Measurements from ENCODE around the gene NARF. TPM values are rescaled to one million over a fixed set of nuclear protein-coding genes. Genes with fewer than 3 reads are reported as not detected.
A peak's percentile ranks its signal among the peaks of the same experiment; 100 is the strongest.

Gene NARF
- total and polyA plus RNA-seq, 2 donors (not counting 1 experiment from before 2014, with no cell fraction given) = 92.4 to 103 TPM

DNA sequence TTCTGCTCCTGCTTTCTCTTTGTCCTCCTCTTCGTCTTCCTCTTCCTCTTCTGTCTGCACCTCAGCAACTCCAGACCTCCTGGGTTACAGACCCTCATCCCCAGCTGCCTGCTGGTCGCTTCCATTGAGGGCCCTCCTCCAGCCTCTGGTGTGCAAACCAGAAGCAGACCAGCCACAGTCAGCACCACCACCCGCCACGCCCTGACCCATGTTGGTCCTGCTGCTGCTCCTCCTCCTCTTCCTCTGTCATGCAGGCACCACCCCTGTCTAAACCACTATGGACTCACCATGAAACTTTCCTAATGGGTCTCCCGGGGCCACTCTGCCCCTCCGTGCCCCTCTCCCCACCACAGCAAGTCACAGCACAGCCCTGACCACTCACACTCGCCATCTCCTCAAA, 28.7 kb upstream of the NARF start:
- ATAC-seq (ENCODE audit: low read depth) = no peak
- POLR2A ChIA-PET = interaction anchor here (1.4 kb wide), 1 partner anchor 20 kb away, joined by 5 read pairs; no protein-coding TSS in a partner anchor
- Histone ChIP-seq H3K27ac (ENCODE audit: low read length in 2 of 2) (peak overlapping the region in 1 of 2 donors; percentile 34), H4K20me1 (ENCODE audit: control insufficient read depth, insufficient read depth, low read length, poor library complexity, severe bottlenecking) (no peaks in the 10 kb centered on the region), H3K79me2 (ENCODE audit: control insufficient read depth, insufficient read depth, low read length) (no peaks in the 10 kb centered on the region), H3K4me1 (ENCODE audit: control insufficient read depth in 2 of 2, insufficient read depth in 2 of 2, low read length in 2 of 2) (peaks cover 14 to 37% of the 10 kb centered on the region in 2 donors), H2AFZ (ENCODE audit: insufficient read depth, low read depth, low read length, poor library complexity, severe bottlenecking) (no peak overlapping the region), H3K4me3 (ENCODE audit: control extremely low read depth in 1 of 5, extremely low read depth in 1 of 5, insufficient read depth in 1 of 5, low read depth in 2 of 5, low read length in 4 of 5) (peak overlapping the region in 2 of 5 experiments; percentile 20 to 43), H3K27me3 (replicated peaks in 1 of 4; ENCODE audit: control extremely low read depth in 1 of 4, control insufficient read depth in 3 of 4, insufficient read depth in 4 of 4, low read length in 3 of 4) (no peaks in the 10 kb centered on the region), H3K4me2 (replicated peaks; ENCODE audit: low read depth, low read length, poor library complexity, severe bottlenecking) (peak overlapping the region; percentile 37), H3K36me3 (replicated peaks in 1 of 2; ENCODE audit: control extremely low read depth in 1 of 2, control insufficient read depth in 1 of 2, extremely low read depth in 1 of 2, insufficient read depth in 2 of 2, low read length in 1 of 2) (peaks cover 0 to 3% of the 10 kb centered on the region in 2 experiments), H3K9me3 (ENCODE audit: control extremely low read depth in 1 of 3, control insufficient read depth in 2 of 3, insufficient read depth in 1 of 3, low read length in 2 of 3) (peaks cover 0 to 6% (median 0%) of the 10 kb centered on the region in 3 donors), H3K9ac (ENCODE audit: low read length) (peak overlapping the region; percentile 8)
- CTCF ChIA-PET = no interaction called here
- Mint-ChIP-seq H3K9me3 (ENCODE audit: insufficient read depth) (no peaks in the 10 kb centered on the region), H3K27ac (peak overlapping the region; percentile 66), H3K4me3 (peak overlapping the region; percentile 71), H3K27me3 (no peaks in the 10 kb centered on the region), H3K4me1 (peaks cover 29% of the 10 kb centered on the region)
- no peak for TF ChIP-seq EZH2 (IDR thresholded peaks at IDR 0.05; ENCODE audit: borderline replicate concordance, insufficient read depth, low read depth, low read length, poor library complexity, severe bottlenecking)
- TF ChIP-seq, protein P1, sequence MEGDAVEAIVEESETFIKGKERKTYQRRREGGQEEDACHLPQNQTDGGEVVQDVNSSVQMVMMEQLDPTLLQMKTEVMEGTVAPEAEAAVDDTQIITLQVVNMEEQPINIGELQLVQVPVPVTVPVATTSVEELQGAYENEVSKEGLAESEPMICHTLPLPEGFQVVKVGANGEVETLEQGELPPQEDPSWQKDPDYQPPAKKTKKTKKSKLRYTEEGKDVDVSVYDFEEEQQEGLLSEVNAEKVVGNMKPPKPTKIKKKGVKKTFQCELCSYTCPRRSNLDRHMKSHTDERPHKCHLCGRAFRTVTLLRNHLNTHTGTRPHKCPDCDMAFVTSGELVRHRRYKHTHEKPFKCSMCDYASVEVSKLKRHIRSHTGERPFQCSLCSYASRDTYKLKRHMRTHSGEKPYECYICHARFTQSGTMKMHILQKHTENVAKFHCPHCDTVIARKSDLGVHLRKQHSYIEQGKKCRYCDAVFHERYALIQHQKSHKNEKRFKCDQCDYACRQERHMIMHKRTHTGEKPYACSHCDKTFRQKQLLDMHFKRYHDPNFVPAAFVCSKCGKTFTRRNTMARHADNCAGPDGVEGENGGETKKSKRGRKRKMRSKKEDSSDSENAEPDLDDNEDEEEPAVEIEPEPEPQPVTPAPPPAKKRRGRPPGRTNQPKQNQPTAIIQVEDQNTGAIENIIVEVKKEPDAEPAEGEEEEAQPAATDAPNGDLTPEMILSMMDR (IDR thresholded peaks at IDR 0.05) = no peak
- 55% methylated on average over 7 of the region's 7 CpGs for WGBS (ENCODE audit: insufficient coverage)
- DNase-seq = no peak
- intact Hi-C loops (cut with micrococcal nuclease) = no loop called here

DNA sequence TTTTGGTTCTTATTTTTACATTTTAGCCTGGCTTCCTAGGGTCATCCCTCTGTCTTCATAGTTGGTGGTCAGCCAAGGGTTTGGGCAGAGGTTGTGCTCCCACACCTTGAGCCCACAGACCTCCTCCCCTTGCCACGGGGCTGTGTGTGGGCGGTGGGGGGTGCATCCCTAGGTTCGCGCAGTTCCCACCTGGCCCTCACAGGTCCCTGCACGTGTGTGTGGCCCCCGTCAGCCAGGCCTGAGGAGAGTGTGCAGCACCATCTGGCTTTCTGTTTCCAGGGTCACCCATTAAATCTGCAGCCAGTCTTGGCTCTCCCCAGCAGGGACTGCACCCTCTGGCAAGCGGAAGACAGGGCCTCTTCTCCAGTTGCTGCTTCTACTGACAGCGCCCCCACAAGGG, 26.5 kb upstream of the NARF start:
- H3K36me3 ChIP-seq (replicated peaks in 1 of 2; ENCODE audit: control extremely low read depth in 1 of 2, control insufficient read depth in 1 of 2, extremely low read depth in 1 of 2, insufficient read depth in 2 of 2, low read length in 1 of 2) = peaks cover 0 to 19% of the 10 kb centered on the region in 2 experiments
- H2AFZ ChIP-seq (ENCODE audit: insufficient read depth, low read depth, low read length, poor library complexity, severe bottlenecking) = no peak overlapping the region
- H3K27ac Mint-ChIP-seq = no peak overlapping the region
- peaks cover 13% of the 10 kb centered on the region for H4K20me1 ChIP-seq (ENCODE audit: control insufficient read depth, insufficient read depth, low read length, poor library complexity, severe bottlenecking)
- intact Hi-C loops (cut with micrococcal nuclease) = no loop called here
- peaks cover 22 to 58% of the 10 kb centered on the region in 2 donors for H3K4me1 ChIP-seq (ENCODE audit: control insufficient read depth in 2 of 2, insufficient read depth in 2 of 2, low read length in 2 of 2)
- no peak overlapping the region for H3K4me3 ChIP-seq (ENCODE audit: control extremely low read depth in 1 of 5, extremely low read depth in 1 of 5, insufficient read depth in 1 of 5, low read depth in 2 of 5, low read length in 4 of 5)
- H3K27me3 Mint-ChIP-seq = no peaks in the 10 kb centered on the region
- CTCF ChIA-PET = no interaction called here
- H3K4me2 ChIP-seq (replicated peaks; ENCODE audit: low read depth, low read length, poor library complexity, severe bottlenecking) = no peak overlapping the region
- H3K4me1 Mint-ChIP-seq = peaks cover 34% of the 10 kb centered on the region
- no peak overlapping the region for H3K4me3 Mint-ChIP-seq
- H3K9me3 Mint-ChIP-seq (ENCODE audit: insufficient read depth) = no peaks in the 10 kb centered on the region
- H3K27ac ChIP-seq (ENCODE audit: low read length in 2 of 2) = no peak overlapping the region
- TF ChIP-seq EZH2 (IDR thresholded peaks at IDR 0.05; ENCODE audit: borderline replicate concordance, insufficient read depth, low read depth, low read length, poor library complexity, severe bottlenecking) = no peak
- TF ChIP-seq, protein P1 (IDR thresholded peaks at IDR 0.05) = no peak
- no peak for ATAC-seq (ENCODE audit: low read depth)
- peaks cover 17% of the 10 kb centered on the region for H3K79me2 ChIP-seq (ENCODE audit: control insufficient read depth, insufficient read depth, low read length)
- H3K27me3 ChIP-seq (replicated peaks in 1 of 4; ENCODE audit: control extremely low read depth in 1 of 4, control insufficient read depth in 3 of 4, insufficient read depth in 4 of 4, low read length in 3 of 4) = no peaks in the 10 kb centered on the region
- 86% methylated on average over 7 of the region's 8 CpGs for WGBS (ENCODE audit: insufficient coverage)
- POLR2A ChIA-PET = interaction anchor here (2.8 kb wide), 1 partner anchor 17 kb away, joined by 13 read pairs; no protein-coding TSS in a partner anchor
- H3K9ac ChIP-seq (ENCODE audit: low read length) = no peak overlapping the region
- DNase-seq = no peak
- H3K9me3 ChIP-seq (ENCODE audit: control extremely low read depth in 1 of 3, control insufficient read depth in 2 of 3, insufficient read depth in 1 of 3, low read length in 2 of 3) = peaks cover 0 to 6% (median 0%) of the 10 kb centered on the region in 3 donors
